ENCODE measurements around the gene DNAH2.

GRCh38 chr17:7858522-7858810 lies 140.9 kb downstream of the DNAH2 start:
- TF ChIP-seq EZH2 (IDR thresholded peaks at IDR 0.05) (no peak), POLR2AphosphoS5 (IDR thresholded peaks at IDR 0.05; ENCODE audit: borderline replicate concordance, low read depth, low read length) (no peak), FOXP2 (optimal IDR thresholded peaks at IDR 0.05; ENCODE audit: control extremely low read depth, extremely low read length, insufficient read depth) (no peak)

Measured in SK-N-MC (cell line).